ENCODE measurements around the gene POMGNT1. TPM values are rescaled to one million over a fixed set of nuclear protein-coding genes. Genes with fewer than 3 reads are reported as not detected.

POMGNT1 gene
- polyA plus RNA-seq, 2 of the 4 experiments (the other 2 are of a cell fraction): 33.1 to 33.5 TPM

GRCh38 chr1:46211051-46211450 lies 12.8 kb upstream of the POMGNT1 start:
- DNase-seq (ENCODE audit: low read depth in 1 of 2, low spot score in 1 of 2) (no peak), FAIRE-seq (no peak), ATAC-seq (no peak)
- Histone ChIP-seq H3K4me3 (no peak overlapping the region), H3K4me2 (no peak overlapping the region), H3K9me3 (no peaks in the 10 kb centered on the region), H3K4me1 (no peaks in the 10 kb centered on the region), H3K27ac (no peak overlapping the region)
- ChIA-PET POLR2A (no interaction called here), CTCF (no interaction called here)
- TF ChIP-seq SREBF2 (IDR thresholded peaks at IDR 0.05) (no peak), EHMT2 (IDR thresholded peaks at IDR 0.05; ENCODE audit: low read depth) (no peak), HOXA7 (CRISPR knock-in tag; IDR thresholded peaks at IDR 0.05) (no peak), USF2 (IDR thresholded peaks at IDR 0.05) (no peak), NFE2L2 (conservative IDR thresholded peaks at IDR 0.05; ENCODE audit: low read length) (no peak), ESRRA (IDR thresholded peaks at IDR 0.05; ENCODE audit: borderline replicate concordance, low read length) (no peak), HDAC2 (IDR thresholded peaks at IDR 0.05) (no peak), BCL3 (IDR thresholded peaks at IDR 0.05) (no peak), RCOR1 (IDR thresholded peaks at IDR 0.05; ENCODE audit: low read depth, low read length) (no peak), ZC3H11A (IDR thresholded peaks at IDR 0.05) (no peak), MAFK (IDR thresholded peaks at IDR 0.05; ENCODE audit: partially characterized antibody) (no peak), SMC3 (IDR thresholded peaks at IDR 0.05) (no peak), POLR2AphosphoS2 (conservative IDR thresholded peaks at IDR 0.05; ENCODE audit: low read length) (no peak), E2F6 (IDR thresholded peaks at IDR 0.05; ENCODE audit: borderline replicate concordance, low read depth) (no peak)
- TF ChIP-seq, protein P1, sequence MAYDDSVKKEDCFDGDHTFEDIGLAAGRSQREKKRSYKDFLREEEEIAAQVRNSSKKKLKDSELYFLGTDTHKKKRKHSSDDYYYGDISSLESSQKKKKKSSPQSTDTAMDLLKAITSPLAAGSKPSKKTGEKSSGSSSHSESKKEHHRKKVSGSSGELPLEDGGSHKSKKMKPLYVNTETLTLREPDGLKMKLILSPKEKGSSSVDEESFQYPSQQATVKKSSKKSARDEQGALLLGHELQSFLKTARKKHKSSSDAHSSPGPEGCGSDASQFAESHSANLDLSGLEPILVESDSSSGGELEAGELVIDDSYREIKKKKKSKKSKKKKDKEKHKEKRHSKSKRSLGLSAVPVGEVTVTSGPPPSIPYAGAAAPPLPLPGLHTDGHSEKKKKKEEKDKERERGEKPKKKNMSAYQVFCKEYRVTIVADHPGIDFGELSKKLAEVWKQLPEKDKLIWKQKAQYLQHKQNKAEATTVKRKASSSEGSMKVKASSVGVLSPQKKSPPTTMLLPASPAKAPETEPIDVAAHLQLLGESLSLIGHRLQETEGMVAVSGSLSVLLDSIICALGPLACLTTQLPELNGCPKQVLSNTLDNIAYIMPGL (CRISPR knock-in tag; IDR thresholded peaks at IDR 0.05; ENCODE audit: borderline replicate concordance): no peak
- 37% methylated on average over 2 of the region's 2 CpGs for WGBS (ENCODE audit: missing lambda C conversion rate)

GRCh38 chr1:46210561-46210960 lies 12.3 kb upstream of the POMGNT1 start:
- Histone ChIP-seq H3K27ac (no peak overlapping the region), H3K9me3 (no peaks in the 10 kb centered on the region), H3K4me3 (no peak overlapping the region), H3K4me1 (no peaks in the 10 kb centered on the region), H3K4me2 (no peak overlapping the region)
- ChIA-PET CTCF (interaction anchor here (1.1 to 3.0 kb wide), 2 partner anchors 14 to 34 kb away, joined by 6 to 16 read pairs; no protein-coding TSS in a partner anchor), POLR2A (no interaction called here)
- FAIRE-seq (no peak), ATAC-seq (no peak), DNase-seq (ENCODE audit: low read depth in 1 of 2, low spot score in 1 of 2) (no peak)
- TF ChIP-seq TP53 (CRISPR knock-in tag; IDR thresholded peaks at IDR 0.05): no peak
- no peak for TF ChIP-seq RCOR1 (IDR thresholded peaks at IDR 0.05; ENCODE audit: low read depth, low read length)
- no peak for TF ChIP-seq JUNB (IDR thresholded peaks at IDR 0.05)
- TF ChIP-seq, protein P2, sequence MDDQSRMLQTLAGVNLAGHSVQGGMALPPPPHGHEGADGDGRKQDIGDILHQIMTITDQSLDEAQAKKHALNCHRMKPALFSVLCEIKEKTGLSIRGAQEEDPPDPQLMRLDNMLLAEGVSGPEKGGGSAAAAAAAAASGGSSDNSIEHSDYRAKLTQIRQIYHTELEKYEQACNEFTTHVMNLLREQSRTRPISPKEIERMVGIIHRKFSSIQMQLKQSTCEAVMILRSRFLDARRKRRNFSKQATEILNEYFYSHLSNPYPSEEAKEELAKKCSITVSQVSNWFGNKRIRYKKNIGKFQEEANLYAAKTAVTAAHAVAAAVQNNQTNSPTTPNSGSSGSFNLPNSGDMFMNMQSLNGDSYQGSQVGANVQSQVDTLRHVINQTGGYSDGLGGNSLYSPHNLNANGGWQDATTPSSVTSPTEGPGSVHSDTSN (IDR thresholded peaks at IDR 0.05): no peak
- no peak for TF ChIP-seq ZFP36 (IDR thresholded peaks at IDR 0.05; ENCODE audit: borderline replicate concordance, partially characterized antibody)
- TF ChIP-seq HDAC2 (IDR thresholded peaks at IDR 0.05): no peak
- TF ChIP-seq ZC3H11A (IDR thresholded peaks at IDR 0.05): no peak
- TF ChIP-seq FOSL2 (IDR thresholded peaks at IDR 0.05): no peak
- no peak for TF ChIP-seq FOSL2 (CRISPR knock-in tag; IDR thresholded peaks at IDR 0.05)
- TF ChIP-seq FOXS1 (CRISPR knock-in tag; IDR thresholded peaks at IDR 0.05): no peak
- no peak for TF ChIP-seq HOXB5 (CRISPR knock-in tag; IDR thresholded peaks at IDR 0.05)
- no peak for TF ChIP-seq HOXB13 (CRISPR knock-in tag; IDR thresholded peaks at IDR 0.05; ENCODE audit: low read depth)
- TF ChIP-seq KDM1A (IDR thresholded peaks at IDR 0.05; ENCODE audit: low read depth): no peak
- TF ChIP-seq NFE2L2 (conservative IDR thresholded peaks at IDR 0.05; ENCODE audit: low read length): no peak
- no peak for TF ChIP-seq REST (IDR thresholded peaks at IDR 0.05)
- TF ChIP-seq KDM5A (IDR thresholded peaks at IDR 0.05): no peak
- no peak for TF ChIP-seq ZSCAN20 (CRISPR knock-in tag; IDR thresholded peaks at IDR 0.05)
- no peak for TF ChIP-seq GATA3 (IDR thresholded peaks at IDR 0.05; ENCODE audit: borderline replicate concordance)
- WGBS (ENCODE audit: missing lambda C conversion rate): 74% methylated on average over 3 of the region's 3 CpGs
